Natural killer cell (primary cell): ENCODE results near the gene C1QTNF9. TPM values are rescaled to one million over a fixed set of nuclear protein-coding genes. Genes with fewer than 3 reads are reported as not detected.
A peak's percentile ranks its signal among the peaks of the same experiment; 100 is the strongest.

Experiments used
- ATAC-seq, 3 donors: fragments of 150-1000 bp in 2 of 3; fragments of 200-7000 bp in 1 of 3; cut with Tn5 transposase; 1 replicate in 1 of 3; 2 replicates in 2 of 3; pipeline ENCODE4 v1.10.0; 2021; ENCODE audit warnings: mild to moderate bottlenecking in 2 of 3, moderate library complexity in 2 of 3
- DNase-seq, 2 donors: peaks; one replicate each; pipeline versions ENCODE4 v3.0.0 to v3.0.0-alpha.2; 2013 to 2021; ENCODE audit warnings: mixed read lengths in 1 of 2
- H3K27ac ChIP-seq: one replicate; pipeline ENCODE4 v1.5.1; 2013; ENCODE audit warnings: mild to moderate bottlenecking, low read length
- H3K27me3 ChIP-seq: one replicate; pipeline ENCODE4 v1.6.1; 2013; ENCODE audit warnings: low read length; ENCODE audit not compliant: control insufficient read depth, insufficient read depth
- H3K36me3 ChIP-seq: one replicate; pipeline ENCODE4 v1.6.1; 2013; ENCODE audit warnings: low read length; ENCODE audit not compliant: control insufficient read depth, insufficient read depth
- H3K4me1 ChIP-seq: one replicate; pipeline ENCODE4 v1.6.1; 2013; ENCODE audit warnings: low read length; ENCODE audit not compliant: control insufficient read depth, insufficient read depth
- H3K4me3 ChIP-seq: one replicate; pipeline ENCODE4 v1.5.1; 2013; ENCODE audit warnings: low read length
- H3K9me3 ChIP-seq: one replicate; pipeline ENCODE4 v1.6.1; 2013; ENCODE audit warnings: low read length; ENCODE audit not compliant: control insufficient read depth, insufficient read depth
- H3K27ac Mint-ChIP-seq, 2 donors: one replicate each; pipeline ENCODE4 v1.8.0; 2022; ENCODE audit warnings: mild to moderate bottlenecking in 2 of 2, mixed read lengths in 2 of 2, moderate library complexity in 1 of 2
- H3K27me3 Mint-ChIP-seq, 2 donors: one replicate each; pipeline ENCODE4 v1.8.0; 2022; ENCODE audit warnings: low read depth in 2 of 2, mixed read lengths in 2 of 2
- H3K36me3 Mint-ChIP-seq: one replicate; pipeline ENCODE4 v1.8.0; 2022; ENCODE audit warnings: mixed read lengths
- H3K4me1 Mint-ChIP-seq, 2 donors: one replicate each; pipeline ENCODE4 v1.8.0; 2022; ENCODE audit warnings: mixed read lengths in 2 of 2
- H3K4me3 Mint-ChIP-seq: one replicate; pipeline ENCODE4 v1.8.0; 2022; ENCODE audit warnings: mild to moderate bottlenecking, moderate library complexity, mixed read lengths
- H3K9me3 Mint-ChIP-seq, 2 donors: one replicate each; pipeline ENCODE4 v1.8.0; 2022; ENCODE audit warnings: mixed read lengths in 2 of 2
- WGBS: methylation state at CpG from one replicate; pipeline ENCODE4 v1.1.7; 2013; ENCODE audit warnings: missing lambda C conversion rate; ENCODE audit not compliant: insufficient coverage; 5-methylcytosine and 5-hydroxymethylcytosine counted together
- intact Hi-C: fragments of 100-400 bp; cut with micrococcal nuclease; formaldehyde crosslinking; loops from one replicate; pipeline ENCODE4 v1.14.2; 2022
- total RNA-seq, 4 donors: library from RNA; stranded (reverse); fragments of 120-200 nt in 1 of 4; gene quantifications; one replicate each; pipeline versions ENCODE4 v1.2.3 to v1.2.4, GENCODE V29; 2013 to 2022
- TF ChIP-seq, protein P1 (sequence below): fragments of 200-600 bp; IDR thresholded peaks from one replicate; pipeline ENCODE4 v1.8.0; 2022; ENCODE audit warnings: antibody characterized with exemption

Gene C1QTNF9
- total RNA-seq, 3 donors from 2014 or later (not counting 1 experiment from before 2014, with no cell fraction given) = 0.25 TPM; not detected in 2

DNA sequence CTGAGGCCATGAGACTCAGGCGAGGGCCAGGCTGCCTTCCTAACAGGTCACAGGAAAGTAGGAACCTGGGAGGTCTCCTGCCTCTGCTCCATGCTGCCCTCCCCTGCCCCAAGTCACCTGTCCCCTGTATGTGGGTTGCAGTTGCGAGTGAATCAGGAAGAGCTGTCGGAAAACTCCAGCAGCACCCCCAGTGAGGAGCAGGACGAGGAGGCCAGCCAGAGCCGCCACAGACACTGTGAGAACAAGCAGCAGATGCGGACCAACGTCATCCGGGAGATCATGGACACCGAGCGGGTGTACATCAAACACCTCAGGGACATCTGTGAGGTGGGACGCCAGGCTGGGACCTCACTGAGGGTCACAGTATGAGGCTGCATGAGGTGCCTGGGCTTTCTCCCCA lies 22.8 kb upstream of the C1QTNF9 start:
- TF ChIP-seq, protein P1, sequence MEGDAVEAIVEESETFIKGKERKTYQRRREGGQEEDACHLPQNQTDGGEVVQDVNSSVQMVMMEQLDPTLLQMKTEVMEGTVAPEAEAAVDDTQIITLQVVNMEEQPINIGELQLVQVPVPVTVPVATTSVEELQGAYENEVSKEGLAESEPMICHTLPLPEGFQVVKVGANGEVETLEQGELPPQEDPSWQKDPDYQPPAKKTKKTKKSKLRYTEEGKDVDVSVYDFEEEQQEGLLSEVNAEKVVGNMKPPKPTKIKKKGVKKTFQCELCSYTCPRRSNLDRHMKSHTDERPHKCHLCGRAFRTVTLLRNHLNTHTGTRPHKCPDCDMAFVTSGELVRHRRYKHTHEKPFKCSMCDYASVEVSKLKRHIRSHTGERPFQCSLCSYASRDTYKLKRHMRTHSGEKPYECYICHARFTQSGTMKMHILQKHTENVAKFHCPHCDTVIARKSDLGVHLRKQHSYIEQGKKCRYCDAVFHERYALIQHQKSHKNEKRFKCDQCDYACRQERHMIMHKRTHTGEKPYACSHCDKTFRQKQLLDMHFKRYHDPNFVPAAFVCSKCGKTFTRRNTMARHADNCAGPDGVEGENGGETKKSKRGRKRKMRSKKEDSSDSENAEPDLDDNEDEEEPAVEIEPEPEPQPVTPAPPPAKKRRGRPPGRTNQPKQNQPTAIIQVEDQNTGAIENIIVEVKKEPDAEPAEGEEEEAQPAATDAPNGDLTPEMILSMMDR = no peak
- Mint-ChIP-seq H3K36me3 (peaks cover 10% of the 10 kb centered on the region), H3K27ac (peak overlapping the region in 1 of 2 donors; percentile 34), H3K27me3 (no peaks in the 10 kb centered on the region), H3K4me1 (peaks cover 27 to 32% of the 10 kb centered on the region in 2 donors), H3K9me3 (no peaks in the 10 kb centered on the region), H3K4me3 (no peak overlapping the region)
- intact Hi-C loops = no loop called here
- ATAC-seq (no peak), DNase-seq (no peak)
- Histone ChIP-seq H3K4me1 (peaks cover 3% of the 10 kb centered on the region), H3K27me3 (no peaks in the 10 kb centered on the region), H3K27ac (no peak overlapping the region), H3K36me3 (peaks cover 85% of the 10 kb centered on the region), H3K9me3 (no peaks in the 10 kb centered on the region), H3K4me3 (no peak overlapping the region)
- WGBS = 96% methylated on average over 11 of the region's 11 CpGs

DNA sequence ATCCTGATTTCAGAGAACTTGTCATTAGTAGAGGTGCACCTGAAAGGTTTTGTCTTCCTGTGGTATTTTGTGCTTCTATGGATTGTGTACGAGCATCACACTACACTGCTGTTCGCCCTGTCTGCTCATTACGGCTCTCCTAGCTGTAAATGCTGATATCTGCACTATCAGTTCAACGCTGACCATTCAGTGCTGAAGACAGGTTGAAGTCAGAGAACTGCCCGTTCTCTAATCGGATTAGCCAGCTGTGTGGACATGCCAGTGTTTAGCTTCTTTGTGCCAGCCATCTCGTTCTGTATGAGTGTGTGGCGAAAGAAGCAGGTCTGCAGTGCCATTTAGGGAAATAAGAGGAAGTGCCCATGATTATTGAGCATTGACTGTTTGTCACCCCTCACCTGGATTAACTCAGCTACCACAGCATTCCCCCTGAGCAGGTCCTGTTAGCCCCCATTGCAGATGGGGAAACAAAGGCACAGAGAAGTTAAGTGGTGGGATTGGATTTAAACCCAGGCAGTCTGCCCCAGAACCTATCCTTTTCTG lies 21.6 kb upstream of the C1QTNF9 start:
- Histone ChIP-seq H3K27me3 (no peaks in the 10 kb centered on the region), H3K4me3 (no peak overlapping the region), H3K9me3 (no peaks in the 10 kb centered on the region), H3K36me3 (peaks cover 88% of the 10 kb centered on the region), H3K27ac (no peak overlapping the region), H3K4me1 (no peaks in the 10 kb centered on the region)
- Mint-ChIP-seq H3K4me1 (peaks cover 15 to 26% of the 10 kb centered on the region in 2 donors), H3K27ac (peak overlapping the region in 1 of 2 donors; percentile 78), H3K9me3 (no peaks in the 10 kb centered on the region), H3K36me3 (peaks cover 19% of the 10 kb centered on the region), H3K4me3 (no peak overlapping the region), H3K27me3 (no peaks in the 10 kb centered on the region)
- intact Hi-C loops = no loop called here
- DNase-seq (no peak), ATAC-seq (no peak)
- WGBS = 96% methylated on average over 8 of the region's 8 CpGs
- TF ChIP-seq, protein P1 = no peak

DNA sequence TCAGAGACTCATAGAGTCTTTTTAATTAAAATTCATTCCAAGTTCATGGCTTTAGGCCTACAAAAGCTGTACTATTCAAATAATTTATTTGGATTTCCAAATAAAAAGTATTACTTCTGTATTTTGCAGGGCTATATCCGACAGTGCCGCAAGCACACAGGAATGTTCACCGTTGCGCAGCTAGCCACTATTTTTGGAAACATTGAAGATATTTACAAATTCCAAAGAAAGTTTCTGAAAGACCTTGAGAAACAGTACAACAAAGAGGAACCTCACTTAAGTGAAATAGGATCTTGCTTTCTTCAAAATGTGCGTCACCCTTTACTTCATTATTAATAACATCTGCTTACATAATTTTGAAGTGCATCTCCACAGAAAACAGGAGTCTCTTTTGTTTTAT lies 20.5 kb upstream of the C1QTNF9 start:
- H3K36me3 ChIP-seq = peaks cover 90% of the 10 kb centered on the region
- 93% methylated on average over 4 of the region's 5 CpGs for WGBS
- H3K4me3 Mint-ChIP-seq = no peak overlapping the region
- peak overlapping the region in 1 of 2 donors; percentile 78 for H3K27ac Mint-ChIP-seq
- DNase-seq (no peak), ATAC-seq (no peak)
- intact Hi-C loops = no loop called here
- TF ChIP-seq, protein P1 = no peak
- H3K36me3 Mint-ChIP-seq = peaks cover 29% of the 10 kb centered on the region
- no peaks in the 10 kb centered on the region for H3K4me1 ChIP-seq
- peaks cover 5 to 18% of the 10 kb centered on the region in 2 donors for H3K4me1 Mint-ChIP-seq
- H3K27me3 Mint-ChIP-seq = no peaks in the 10 kb centered on the region
- no peaks in the 10 kb centered on the region for H3K9me3 ChIP-seq
- H3K27ac ChIP-seq = no peak overlapping the region
- H3K4me3 ChIP-seq = no peak overlapping the region
- H3K9me3 Mint-ChIP-seq = no peaks in the 10 kb centered on the region
- no peaks in the 10 kb centered on the region for H3K27me3 ChIP-seq
